H1 (cell line): ENCODE data around the gene STK39. TPM values are rescaled to one million over a fixed set of nuclear protein-coding genes. Genes with fewer than 3 reads are reported as not detected.

Experiments
- CTCF ChIA-PET: fragments of 300-600 bp; sonication (Branson Sonifier 250); formaldehyde crosslinking; loops from one replicate; lab custom pipeline; 2021; ENCODE audit not compliant: partially characterized antibody; lab: Charles Lee
- POLR2A ChIA-PET: fragments of 300-600 bp; sonication (Branson Sonifier 250); formaldehyde crosslinking; loops from one replicate; lab custom pipeline; 2021; ENCODE audit warnings: inconsistent platforms; ENCODE audit not compliant: partially characterized antibody; lab: Charles Lee
- DNase-seq, 2 experiments: peaks; one replicate each; pipeline versions ENCODE4 v3.0.0 to v3.0.0-alpha.2; 2010 to 2022; ENCODE audit warnings: low spot score in 2 of 2, low read depth in 1 of 2, mixed read lengths in 1 of 2
- FAIRE-seq: peaks from 2 replicates; lab custom pipeline; 2011; peaks lifted over from hg19 to GRCh38; lab: Jason Lieb, UNC
- H2AFZ ChIP-seq: 2 replicates; pipeline ENCODE4 v1.8.1; 2012; ENCODE audit warnings: low read length, inconsistent platforms
- H2AK5ac ChIP-seq: 2 replicates; pipeline ENCODE4 v1.6.1; 2013; ENCODE audit warnings: low read depth, low read length
- H2BK120ac ChIP-seq: replicated peaks from 2 replicates; pipeline ENCODE3; 2013; ENCODE audit warnings: low read depth, low read length, inconsistent platforms
- H2BK12ac ChIP-seq: 2 replicates; pipeline ENCODE4 v1.6.1; 2013; ENCODE audit warnings: low read depth, low read length
- H2BK15ac ChIP-seq: 2 replicates; pipeline ENCODE4 v1.6.1; 2013; ENCODE audit warnings: low read length
- H2BK20ac ChIP-seq: 2 replicates; pipeline ENCODE4 v1.6.1; 2013; ENCODE audit warnings: low read length
- H2BK5ac ChIP-seq: 2 replicates; pipeline ENCODE4 v1.6.1; 2013; ENCODE audit warnings: low read depth, low read length
- H3K14ac ChIP-seq: 2 replicates; pipeline ENCODE4 v1.6.1; 2013; ENCODE audit warnings: inconsistent platforms; ENCODE audit not compliant: insufficient read length
- H3K18ac ChIP-seq: 2 replicates; pipeline ENCODE4 v1.6.1; 2013; ENCODE audit warnings: low read length; ENCODE audit errors: extremely low read depth
- H3K23ac ChIP-seq: 2 replicates; pipeline ENCODE4 v1.6.1; 2013; ENCODE audit warnings: inconsistent platforms; ENCODE audit not compliant: insufficient read length
- H3K23me2 ChIP-seq: 2 replicates; pipeline ENCODE4 v1.6.1; 2013; ENCODE audit warnings: low read depth, low read length
- H3K27ac ChIP-seq: 2 replicates; pipeline ENCODE4 v1.6.1; 2011; ENCODE audit warnings: low read depth, low read length, inconsistent platforms
- H3K27me3 ChIP-seq, 4 experiments: replicated peaks in 1 of 4; 1 replicate in 1 of 4; 2 replicates in 3 of 4; pipeline versions ENCODE4 v1.6.1 to v1.8.1; 2011 to 2013; ENCODE audit warnings: low read length in 3 of 4, mild to moderate bottlenecking in 3 of 4, inconsistent platforms in 2 of 4, mixed read lengths in 2 of 4, moderate library complexity in 1 of 4; ENCODE audit not compliant: control insufficient read depth in 3 of 4, insufficient read depth in 3 of 4; ENCODE audit errors: extremely low read depth in 1 of 4
- H3K36me3 ChIP-seq, 4 experiments: 2 replicates each; pipeline versions ENCODE4 v1.6.1 to v1.8.1; 2011 to 2013; ENCODE audit warnings: mild to moderate bottlenecking in 4 of 4, low read length in 3 of 4, moderate library complexity in 2 of 4, control low read depth in 1 of 4, inconsistent platforms in 1 of 4; ENCODE audit not compliant: insufficient read depth in 4 of 4, control insufficient read depth in 2 of 4
- H3K4ac ChIP-seq: replicated peaks from 2 replicates; pipeline ENCODE3; 2013; ENCODE audit warnings: low read length, low read depth, mixed read lengths, inconsistent platforms; ENCODE audit not compliant: insufficient read length
- H3K4me1 ChIP-seq, 4 experiments: replicated peaks in 1 of 4; 1 replicate in 1 of 4; 2 replicates in 3 of 4; pipeline versions ENCODE4 v1.6.1 to v1.8.1; 2011 to 2013; ENCODE audit warnings: low read length in 3 of 4, inconsistent platforms in 2 of 4, mixed read lengths in 1 of 4; ENCODE audit not compliant: insufficient read depth in 4 of 4, control insufficient read depth in 3 of 4
- H3K4me2 ChIP-seq, 2 experiments: 2 replicates each; pipeline versions ENCODE4 v1.6.1 to v1.8.1; 2011 to 2013; ENCODE audit warnings: low read depth in 2 of 2, low read length in 2 of 2, control low read depth in 1 of 2, inconsistent platforms in 1 of 2, mild to moderate bottlenecking in 1 of 2; ENCODE audit not compliant: insufficient read depth in 1 of 2
- H3K4me3 ChIP-seq, 4 experiments: fragments of 200-600, 300-600 bp in 1 of 4; sonication (generic), shearing (Covaris generic), sonication (Bioruptor Twin) in 1 of 4; 2 replicates each; pipeline versions ENCODE4 v1.5.1 to v1.8.1; 2011 to 2016; ENCODE audit warnings: low read length in 4 of 4, low read depth in 3 of 4, control low read depth in 2 of 4, inconsistent platforms in 2 of 4, mild to moderate bottlenecking in 2 of 4, mixed read lengths in 1 of 4, moderate library complexity in 1 of 4; ENCODE audit not compliant: insufficient read depth in 2 of 4; ENCODE audit errors: extremely low read depth in 1 of 4
- H3K56ac ChIP-seq: replicated peaks from 2 replicates; pipeline ENCODE3; 2013; ENCODE audit warnings: low read depth, mild to moderate bottlenecking, mixed read lengths, low read length, inconsistent platforms; ENCODE audit not compliant: insufficient read length
- H3K79me1 ChIP-seq: 2 replicates; pipeline ENCODE4 v1.6.1; 2013; ENCODE audit warnings: low read depth, low read length, control low read depth
- H3K79me2 ChIP-seq, 2 experiments: 2 replicates each; pipeline versions ENCODE4 v1.6.1 to v1.8.1; 2012 to 2013; ENCODE audit warnings: low read length in 2 of 2, mild to moderate bottlenecking in 2 of 2, inconsistent platforms in 1 of 2; ENCODE audit not compliant: insufficient read depth in 2 of 2, control insufficient read depth in 1 of 2
- H3K9ac ChIP-seq, 4 experiments: replicated peaks in 1 of 4; 1 replicate in 1 of 4; 2 replicates in 3 of 4; pipeline versions ENCODE4 v1.6.1 to v1.8.1; 2011 to 2013; ENCODE audit warnings: low read depth in 3 of 4, low read length in 3 of 4, control low read depth in 2 of 4, mild to moderate bottlenecking in 2 of 4, moderate library complexity in 2 of 4, inconsistent platforms in 1 of 4; ENCODE audit errors: extremely low read depth in 1 of 4
- H3K9me3 ChIP-seq, 2 experiments: 2 replicates each; pipeline versions ENCODE4 v1.6.1 to v1.8.1; 2012 to 2013; ENCODE audit warnings: mild to moderate bottlenecking in 2 of 2, moderate library complexity in 2 of 2, control low read depth in 1 of 2, inconsistent platforms in 1 of 2, low read depth in 1 of 2, low read length in 1 of 2, mixed read lengths in 1 of 2; ENCODE audit not compliant: insufficient read depth in 2 of 2
- H4K20me1 ChIP-seq, 2 experiments: replicated peaks in 1 of 2; 2 replicates each; pipeline versions ENCODE3 to v1.8.1; 2011 to 2013; ENCODE audit warnings: inconsistent platforms in 2 of 2, low read length in 2 of 2, mild to moderate bottlenecking in 1 of 2; ENCODE audit not compliant: insufficient read depth in 2 of 2, control insufficient read depth in 1 of 2
- H4K5ac ChIP-seq: 2 replicates; pipeline ENCODE4 v1.6.1; 2013; ENCODE audit warnings: low read length, low read depth, mixed read lengths, inconsistent platforms; ENCODE audit not compliant: insufficient read length
- H4K8ac ChIP-seq: 2 replicates; pipeline ENCODE4 v1.8.0; 2013; ENCODE audit warnings: mild to moderate bottlenecking, moderate library complexity, low read length, inconsistent platforms; ENCODE audit not compliant: insufficient read depth; ENCODE audit errors: extremely low read depth
- H4K91ac ChIP-seq: replicated peaks from 2 replicates; pipeline ENCODE3; 2013; ENCODE audit warnings: low read length, mixed read lengths, inconsistent platforms; ENCODE audit not compliant: insufficient read length
- YY1 ChIP-seq: IDR thresholded peaks from 2 replicates; pipeline ENCODE4 v1.6.1; 2011; ENCODE audit warnings: low read depth, mild to moderate bottlenecking, low read length
- WGBS, 2 experiments: shearing (Covaris generic) in 1 of 2; methylation state at CpG; one replicate each; pipeline versions ENCODE4 v1.1.6 to v1.1.7; 2013 to 2015; ENCODE audit warnings: low lambda C conversion rate in 2 of 2, mixed read lengths in 2 of 2, inconsistent platforms in 1 of 2, low coverage in 1 of 2, missing lambda C conversion rate in 1 of 2; ENCODE audit not compliant: insufficient replicate concordance in 2 of 2, insufficient coverage in 1 of 2, insufficient read length in 1 of 2; ENCODE audit errors: extremely low coverage in 1 of 2, missing lambda C conversion rate in 1 of 2; 5-methylcytosine and 5-hydroxymethylcytosine counted together
- polyA plus RNA-seq, 7 experiments: library from polyadenylated mRNA; depleted of rRNA in 3 of 7; stranded (reverse) in 5 of 7; unstranded in 2 of 7; fragments of >200 nt in 5 of 7; fragments of 200-250 nt in 2 of 7; gene quantifications; 1 replicate in 5 of 7; 2 replicates in 1 of 7; 4 replicates in 1 of 7; pipeline versions ENCODE4 v1.2.1 to v1.2.3, GENCODE V29; 2011 to 2013; ENCODE audit warnings: missing spikeins in 2 of 7, mixed read lengths in 2 of 7
- total RNA-seq: library from RNA; stranded (reverse); fragmentation: NEBNext Ultra II Directional; extraction: Animal tissue kit (Norgen Biotek cat#: 25700); gene quantifications from 2 replicates; pipeline ENCODE4 v1.2.1, GENCODE V29; 2021

Gene STK39
- total and polyA plus RNA-seq, 2 of the 8 experiments (the other 6 are each of a cell fraction or from before 2014, with no cell fraction given) = 13.7 to 23.8 TPM

DNA sequence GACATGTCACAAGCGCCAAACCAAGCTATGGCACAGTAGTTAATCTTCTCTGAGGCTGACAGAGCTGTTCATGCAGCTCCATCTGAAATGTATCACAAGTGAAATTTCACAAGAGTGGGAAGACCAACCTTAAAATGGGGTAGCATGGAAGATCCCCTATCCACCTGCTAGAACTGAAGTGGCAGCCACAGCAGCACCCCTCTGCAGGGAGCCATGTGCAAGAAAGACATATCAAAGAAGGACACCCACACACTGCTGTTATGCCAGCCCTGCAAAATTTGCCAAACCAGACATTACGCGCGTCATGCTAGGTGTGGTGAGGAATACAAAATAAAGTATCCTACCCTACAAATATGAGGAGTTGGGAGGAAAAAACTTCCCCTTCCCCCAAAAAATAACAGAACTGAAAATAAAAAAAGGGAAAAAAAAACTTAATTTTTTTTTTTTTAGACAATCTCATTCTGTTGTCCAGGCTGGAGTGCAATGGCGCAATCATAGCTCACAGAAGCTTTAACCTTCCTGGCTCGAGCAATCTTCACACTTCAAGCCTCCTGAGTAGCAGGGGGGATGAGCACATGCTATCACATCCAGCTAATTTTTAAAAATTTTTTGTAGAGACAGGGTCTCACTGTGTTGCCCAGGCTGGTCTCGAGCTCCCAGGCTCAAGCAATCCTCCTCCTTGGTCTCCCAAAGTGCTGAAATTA is 76.2 kb downstream of the STK39 start:
- H3K56ac ChIP-seq = no peak overlapping the region
- H3K27ac ChIP-seq = no peak overlapping the region
- no peak overlapping the region for H4K91ac ChIP-seq
- no peak overlapping the region for H3K23ac ChIP-seq
- ChIA-PET CTCF (interaction anchor here (0.8 to 2.5 kb wide), 4 partner anchors 9 to 175 kb away, joined by 3 to 17 read pairs (median 4); no protein-coding TSS in a partner anchor), POLR2A (no interaction called here)
- H3K36me3 ChIP-seq = no peaks in the 10 kb centered on the region
- H4K5ac ChIP-seq = no peak overlapping the region
- no peaks in the 10 kb centered on the region for H3K23me2 ChIP-seq
- no peaks in the 10 kb centered on the region for H4K20me1 ChIP-seq
- no peak overlapping the region for H2AFZ ChIP-seq
- H3K14ac ChIP-seq = no peak overlapping the region
- no peak overlapping the region for H2AK5ac ChIP-seq
- H2BK15ac ChIP-seq = no peak overlapping the region
- H2BK120ac ChIP-seq = no peak overlapping the region
- H3K9me3 ChIP-seq = no peaks in the 10 kb centered on the region
- H3K79me2 ChIP-seq = no peaks in the 10 kb centered on the region
- H2BK12ac ChIP-seq = no peak overlapping the region
- H3K9ac ChIP-seq = no peak overlapping the region
- peaks cover 0 to 6% (median 1%) of the 10 kb centered on the region in 4 experiments; a peak in 3 of 7 replicates for H3K4me1 ChIP-seq
- H3K27me3 ChIP-seq = no peaks in the 10 kb centered on the region
- no peak overlapping the region for H3K4me2 ChIP-seq
- H3K4ac ChIP-seq = no peak overlapping the region
- no peak overlapping the region for H4K8ac ChIP-seq
- no peak overlapping the region for H2BK20ac ChIP-seq
- no peak overlapping the region for H2BK5ac ChIP-seq
- FAIRE-seq = no peak
- no peak overlapping the region for H3K4me3 ChIP-seq
- no peak for DNase-seq
- no peak overlapping the region; the same call in 1 of the 2 replicates for H3K18ac ChIP-seq
- H3K79me1 ChIP-seq = no peaks in the 10 kb centered on the region
- 89% methylated on average over 7 of the region's 7 CpGs; no CpG with 5 or more reads in 1 of the 2 experiments for WGBS, 2 experiments
- no peak for TF ChIP-seq YY1
